Brain pericyte (primary cell): ENCODE results near the gene CDX1.

Experiments
- DNase-seq: peaks from one replicate; pipeline ENCODE4 v3.0.0-alpha.2; 2012; ENCODE audit warnings: low read depth, low spot score

CDX1 gene

GRCh38 chr5:150146235-150146634 is 20.3 kb upstream of the CDX1 start:
- DNase-seq, result no peak

GRCh38 chr5:150146862-150147601 is 19.5 kb upstream of the CDX1 start:
- no peak for DNase-seq

- DNase-seq, result no peak
These were observed 18.9 kb upstream of the CDX1 start for GRCh38 chr5:150147670-150148069.

GRCh38 chr5:150148117-150148927 is 18.3 kb upstream of the CDX1 start:
- DNase-seq, result no peak

- DNase-seq, result no peak
These were observed 17.0 kb upstream of the CDX1 start for GRCh38 chr5:150149618-150150017.

- no peak for DNase-seq
These were observed 13.7 kb upstream of the CDX1 start for GRCh38 chr5:150152636-150153462.

- DNase-seq, result no peak
These were observed 13.1 kb upstream of the CDX1 start for GRCh38 chr5:150153483-150153882.

GRCh38 chr5:150153957-150154617 is 12.5 kb upstream of the CDX1 start:
- DNase-seq, result no peak

- DNase-seq, result no peak
These were observed 11.9 kb upstream of the CDX1 start for GRCh38 chr5:150154618-150155128.

GRCh38 chr5:150155258-150156026 is 11.1 kb upstream of the CDX1 start, which contains the start of gene PDGFRB:
TSS of gene PDGFRB (minus strand) at chr5:150155845. CDS start at chr5:150137047, 18,798 bp downstream.
- DNase-seq, result peak; percentile 82

GRCh38 chr5:150156027-150156368 is 10.6 kb upstream of the CDX1 start:
- DNase-seq, result no peak

GRCh38 chr5:150156540-150156939 is 10.0 kb upstream of the CDX1 start:
- no peak for DNase-seq

- DNase-seq, result no peak
These were observed 9.4 kb upstream of the CDX1 start for GRCh38 chr5:150157168-150157567.

- DNase-seq, result no peak
These were observed 8.2 kb upstream of the CDX1 start for GRCh38 chr5:150158170-150158949.

GRCh38 chr5:150159031-150159430 is 7.5 kb upstream of the CDX1 start:
- DNase-seq, result no peak

- DNase-seq, result no peak
These were observed 6.8 kb upstream of the CDX1 start for GRCh38 chr5:150159741-150160179.

GRCh38 chr5:150160448-150161081 is 6.0 kb upstream of the CDX1 start:
- no peak for DNase-seq

GRCh38 chr5:150161242-150162141 is 5.1 kb upstream of the CDX1 start:
- DNase-seq, result no peak
